Inferior parietal cortex (tissue), 1 donor: Measurements from ENCODE around the gene TMEM179.
"Not testable (repeated sequence)": the region's sequence is repeated elsewhere in the genome, so short reads cannot be mapped to it uniquely, and the experiment has no call there.

ENCODE experiments used
- DNase-seq: peaks from one replicate; pipeline ENCODE4 v3.0.0-alpha.2; 2016; ENCODE audit errors: extremely low spot score

Gene TMEM179

DNA sequence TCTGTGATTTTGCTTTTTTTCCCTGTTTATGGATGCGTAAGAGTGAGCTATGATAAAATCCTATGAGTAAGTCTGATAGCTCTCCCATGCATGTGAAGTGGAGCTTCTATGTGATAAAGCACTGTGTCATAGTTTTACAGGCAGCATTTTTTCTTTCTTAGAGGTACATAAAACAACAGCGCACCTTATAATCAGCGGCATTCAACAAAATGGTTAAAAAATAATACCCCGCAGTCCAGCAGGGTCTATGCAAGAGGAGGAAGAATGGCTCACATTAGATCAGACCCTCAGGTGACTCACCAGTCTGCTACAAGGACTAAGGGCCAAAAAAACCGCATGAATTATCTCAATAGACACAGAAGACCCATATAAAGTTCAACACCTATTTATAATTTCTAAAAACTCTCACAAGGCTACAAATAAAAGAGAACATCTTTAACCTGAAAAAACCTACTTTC lies 33.0 kb upstream of the TMEM179 start:
- DNase-seq: no peak

- DNase-seq: not testable (repeated sequence)
These were observed 32.4 kb upstream of the TMEM179 start for GRCh38 chr14:104636846-104637545.

DNA sequence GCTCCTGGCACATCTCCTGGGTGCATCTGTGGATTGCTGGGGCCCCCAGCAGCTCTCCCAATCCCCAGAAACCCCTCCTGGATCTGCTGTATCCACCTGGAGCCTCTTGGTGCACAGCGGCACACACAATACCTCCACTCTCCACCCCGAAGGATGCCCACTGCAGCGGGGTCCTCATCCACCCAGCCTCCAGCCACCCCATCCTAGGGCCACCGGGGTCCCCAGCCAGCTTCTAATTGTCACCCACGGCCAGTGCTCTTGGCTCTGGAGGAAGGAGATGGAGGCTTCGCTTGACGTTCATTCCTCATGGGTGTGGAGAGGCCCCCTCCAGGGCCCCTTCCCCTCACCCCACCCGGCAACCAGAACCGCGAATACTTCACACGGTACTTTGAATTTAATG lies 31.6 kb upstream of the TMEM179 start:
- no peak for DNase-seq

DNA sequence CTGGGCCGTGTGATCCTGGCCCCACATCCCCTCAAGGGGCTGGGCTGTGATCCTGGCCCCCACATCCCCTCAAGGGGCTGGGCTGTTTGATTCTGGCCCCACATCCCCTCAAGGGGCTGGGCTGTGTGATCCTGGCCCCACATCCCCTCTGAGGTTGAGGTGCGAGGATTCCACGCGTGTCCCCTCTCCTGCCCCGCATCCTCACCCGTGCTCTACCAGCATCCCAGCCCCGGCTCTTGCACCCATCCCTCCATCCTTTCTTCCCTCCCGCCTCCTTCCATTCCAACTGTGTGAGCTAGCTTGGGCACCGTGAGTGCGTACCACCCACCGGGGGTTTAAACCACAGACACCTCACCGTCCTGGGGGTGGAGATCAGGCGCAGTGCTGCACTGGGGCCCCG lies 31.1 kb upstream of the TMEM179 start:
- DNase-seq: no peak

- DNase-seq: no peak
These were observed 30.5 kb upstream of the TMEM179 start for GRCh38 chr14:104634886-104635570.

GRCh38 chr14:104634138-104634760 lies 29.7 kb upstream of the TMEM179 start:
- no peak for DNase-seq

GRCh38 chr14:104633276-104634137 lies 28.9 kb upstream of the TMEM179 start:
- peak; percentile 60 for DNase-seq

GRCh38 chr14:104632781-104633180 lies 28.2 kb upstream of the TMEM179 start:
- DNase-seq: no peak

GRCh38 chr14:104624939-104625338 lies 20.4 kb upstream of the TMEM179 start:
- DNase-seq: no peak

GRCh38 chr14:104614126-104614812 lies 9.7 kb upstream of the TMEM179 start:
- no peak for DNase-seq

DNA sequence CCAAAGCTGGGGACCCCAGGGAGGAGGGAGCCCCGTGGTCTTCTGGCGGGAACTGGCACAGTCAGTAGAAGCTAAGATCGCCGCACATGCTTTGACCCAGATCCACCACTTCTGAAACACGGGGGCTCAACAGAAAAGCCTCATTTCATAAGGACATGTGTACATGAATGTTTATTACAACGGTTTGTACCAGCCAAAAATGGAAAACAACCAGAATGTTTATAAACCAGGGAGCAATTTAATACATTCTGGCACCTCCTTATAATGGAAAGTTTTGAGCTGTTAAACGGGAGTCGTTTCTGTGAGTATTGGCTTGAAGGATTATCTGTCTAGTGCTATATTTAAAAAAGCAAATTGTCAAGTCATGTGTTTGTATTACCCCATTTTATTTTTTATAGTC lies 7.3 kb upstream of the TMEM179 start:
- no peak for DNase-seq

- DNase-seq: no peak
These were observed 6.3 kb upstream of the TMEM179 start for GRCh38 chr14:104610749-104611310.

GRCh38 chr14:104609666-104610065 lies 5.1 kb upstream of the TMEM179 start:
- DNase-seq: no peak

DNA sequence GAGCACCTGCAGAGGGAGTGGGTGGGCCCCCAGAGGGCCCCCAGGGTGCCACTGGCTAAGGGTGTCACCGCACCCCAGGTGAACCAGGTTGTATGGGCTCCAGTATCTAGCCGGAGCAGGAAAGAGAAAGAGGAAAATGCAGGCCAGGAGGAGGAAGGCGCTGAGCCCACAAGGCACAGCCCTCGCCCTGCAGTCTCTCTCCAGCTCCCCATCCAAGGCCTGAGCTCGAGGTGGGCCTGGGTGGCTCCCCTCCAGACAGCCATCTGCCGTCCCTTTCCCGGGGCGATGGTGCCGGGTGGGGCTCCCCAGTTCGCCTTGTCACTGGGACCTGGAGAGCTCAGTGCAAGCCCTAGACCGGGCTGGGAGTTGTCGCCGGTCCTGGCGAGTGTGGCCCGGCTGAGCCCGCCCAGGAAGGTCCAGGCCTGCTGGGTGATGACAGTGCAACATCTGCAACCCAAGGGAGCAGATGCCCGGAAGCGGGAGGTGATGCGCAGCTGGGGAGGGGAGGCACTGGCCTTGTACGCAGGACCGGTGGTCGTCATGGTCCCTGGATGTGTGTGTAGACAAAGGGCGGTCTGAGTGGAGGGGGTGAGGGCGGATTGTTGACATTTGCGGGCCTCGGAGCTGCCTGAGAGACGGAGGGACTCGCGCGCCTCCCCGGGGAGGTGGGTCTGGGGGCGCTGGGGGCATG lies 716 bp downstream of the TMEM179 start:
- DNase-seq: no peak

DNA sequence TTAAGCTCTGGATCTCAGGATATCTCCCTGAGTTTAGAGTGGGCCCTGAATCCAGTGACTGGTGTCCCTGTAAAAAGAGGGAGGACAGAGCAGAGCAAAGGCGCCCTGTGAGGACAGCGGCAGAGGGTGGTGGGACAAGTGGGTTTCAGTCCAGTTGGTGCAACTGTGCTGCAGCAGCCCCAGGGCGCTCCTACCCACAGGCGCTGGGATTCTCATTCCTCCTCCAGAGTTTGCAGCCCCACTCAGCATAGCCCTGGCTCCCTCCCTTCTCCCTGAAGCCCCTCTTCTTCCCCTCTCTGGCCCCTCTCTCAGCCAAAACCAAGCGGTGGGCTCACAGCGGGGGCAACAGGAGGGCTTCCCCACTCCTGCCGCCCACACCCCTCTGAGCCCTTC lies 1.6 kb downstream of the TMEM179 start:
- no peak for DNase-seq

GRCh38 chr14:104602315-104602932 lies 2.1 kb downstream of the TMEM179 start:
- no peak for DNase-seq

DNA sequence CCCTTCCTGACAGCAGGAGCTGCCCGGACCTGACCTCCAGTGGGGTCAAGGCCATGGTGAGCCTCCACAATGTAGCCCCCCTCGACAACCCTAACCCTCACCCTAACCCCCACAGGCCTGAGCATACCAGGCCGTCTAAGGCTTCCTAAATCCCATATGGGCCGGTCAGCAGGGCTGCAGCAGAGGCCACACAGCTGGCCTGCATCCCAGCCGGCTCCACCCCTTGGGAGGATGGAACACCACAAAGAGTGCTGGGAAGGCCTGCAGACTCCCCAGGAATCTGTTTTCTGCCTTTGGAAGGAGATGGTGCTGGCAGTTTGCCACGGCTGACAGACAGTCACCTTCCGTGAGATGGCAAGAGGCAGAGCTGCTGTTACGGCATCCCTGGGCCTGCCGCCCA lies 2.8 kb downstream of the TMEM179 start:
- DNase-seq: peak; percentile 27

DNA sequence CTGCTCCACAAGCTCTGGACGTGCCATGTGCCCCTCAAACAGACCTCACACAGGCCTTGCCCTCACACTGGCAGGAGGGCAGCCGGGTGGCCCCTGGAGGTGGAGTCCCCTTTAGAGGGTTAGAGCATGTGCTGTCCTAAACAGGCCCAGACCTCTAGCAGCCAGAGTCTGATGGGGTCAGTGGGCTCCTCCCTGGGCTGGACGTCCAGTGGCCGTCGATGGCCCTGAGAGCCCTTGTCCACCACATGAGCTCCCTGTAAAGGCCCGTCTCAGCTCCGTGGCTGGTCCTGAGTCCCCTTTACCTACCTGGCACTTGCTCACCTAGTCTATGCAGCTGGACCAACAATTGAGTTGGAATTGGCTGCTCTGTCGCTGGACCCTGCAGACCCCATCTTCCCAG lies 3.8 kb downstream of the TMEM179 start:
- no peak for DNase-seq

DNA sequence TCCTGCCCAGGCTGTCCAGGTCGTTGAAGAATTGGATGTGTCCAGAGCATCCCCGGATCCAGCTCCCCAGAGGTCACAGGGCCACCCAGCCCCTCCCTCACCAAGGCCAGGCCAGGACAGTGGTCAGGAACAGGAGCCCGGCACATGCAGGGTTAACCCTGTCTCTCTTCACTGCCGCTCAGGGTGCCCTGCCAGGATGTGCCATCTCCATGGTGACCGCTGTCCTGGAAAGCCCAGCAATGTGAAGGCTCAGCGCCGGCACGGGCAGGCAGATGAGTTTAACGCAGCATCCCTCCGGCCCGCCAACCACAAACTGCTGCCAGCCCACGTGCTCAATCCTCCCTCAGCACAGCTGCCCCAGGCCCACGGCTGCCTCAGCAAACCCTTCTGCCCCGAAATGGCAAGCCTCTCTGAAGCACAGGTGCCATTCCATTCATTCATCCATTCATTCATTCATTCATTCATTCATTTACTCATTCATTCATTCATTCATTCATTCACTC lies 4.4 kb downstream of the TMEM179 start:
- peak; percentile 46 for DNase-seq

GRCh38 chr14:104599446-104599845 lies 5.1 kb downstream of the TMEM179 start:
- no peak for DNase-seq
